C4-2B (cell line): ENCODE measurements around the gene FAM184A.

Experiments
- H3K27ac ChIP-seq: fragments of 450-650 bp; 2 replicates; pipeline ENCODE4 v1.5.1; 2017
- CTCF ChIP-seq: fragments of 450-650 bp; conservative IDR thresholded peaks from 2 replicates; pipeline ENCODE4 v1.5.1; 2017; ENCODE audit warnings: mild to moderate bottlenecking
- ZFX ChIP-seq: fragments of 450-650 bp; IDR thresholded peaks from 2 replicates; pipeline ENCODE4 v1.6.1; 2017

Gene FAM184A

GRCh38 chr6:119078376-119079282 lies at the start of gene FAM184A:
Gene FAM184A, minus strand, starts transcription at chr6:119078664. Its CDS starts 365 bp downstream, at chr6:119078299.
- TF ChIP-seq CTCF, result peak; percentile 10; the same call in 1 of the 2 replicates
- TF ChIP-seq ZFX, result no peak
- peak within 1 kb of the TSS; percentile 32 for H3K27ac ChIP-seq

GRCh38 chr6:119127627-119128026 lies 49.2 kb upstream of the FAM184A start:
- no peak overlapping the region for H3K27ac ChIP-seq
- TF ChIP-seq ZFX (no peak), CTCF (no peak)

GRCh38 chr6:119126826-119127225 lies 48.4 kb upstream of the FAM184A start:
- H3K27ac ChIP-seq, result no peak overlapping the region
- TF ChIP-seq ZFX (no peak), CTCF (no peak)

- no peak overlapping the region for H3K27ac ChIP-seq
- TF ChIP-seq ZFX, result no peak
- TF ChIP-seq CTCF, result no peak
Observed at GRCh38 chr6:119126140-119126539, 47.7 kb upstream of the FAM184A start.

- TF ChIP-seq CTCF, result no peak
- TF ChIP-seq ZFX, result no peak
- no peak overlapping the region for H3K27ac ChIP-seq
Observed at GRCh38 chr6:119125576-119125975, 47.1 kb upstream of the FAM184A start.

- H3K27ac ChIP-seq, result no peak overlapping the region
- TF ChIP-seq ZFX, result no peak
- no peak for TF ChIP-seq CTCF
Observed at GRCh38 chr6:119124079-119124824, 45.8 kb upstream of the FAM184A start.

- TF ChIP-seq ZFX (no peak), CTCF (no peak)
- H3K27ac ChIP-seq, result no peak overlapping the region
Observed at GRCh38 chr6:119122336-119122735, 43.9 kb upstream of the FAM184A start.
